ENCODE data around the gene RNU5B-1.

The RNU5B-1 gene

GRCh38 chr15:65289261-65289854 is 15.1 kb upstream of the RNU5B-1 start:
- no peak for DNase-seq

- DNase-seq = no peak
Measured at GRCh38 chr15:65290228-65290627, 14.2 kb upstream of the RNU5B-1 start.

- DNase-seq = no peak
Measured at GRCh38 chr15:65292938-65293518, 11.4 kb upstream of the RNU5B-1 start.

GRCh38 chr15:65298731-65299130 is 5.7 kb upstream of the RNU5B-1 start:
- DNase-seq = no peak

- DNase-seq = no peak
Measured at GRCh38 chr15:65300924-65301441, 3.5 kb upstream of the RNU5B-1 start.

GRCh38 chr15:65302061-65302460 is 2.4 kb upstream of the RNU5B-1 start:
- no peak for DNase-seq

- no peak for DNase-seq
Measured at GRCh38 chr15:65303687-65304380, 643 bp upstream of the RNU5B-1 start.

GRCh38 chr15:65305150-65305758 is 777 bp downstream of the RNU5B-1 start:
- no peak for DNase-seq

GRCh38 chr15:65305776-65306175 is 1.3 kb downstream of the RNU5B-1 start:
- no peak for DNase-seq

GRCh38 chr15:65306551-65306950 is 2.1 kb downstream of the RNU5B-1 start:
- DNase-seq = no peak

- no peak for DNase-seq
Measured at GRCh38 chr15:65307978-65308377, 3.5 kb downstream of the RNU5B-1 start.

- DNase-seq = no peak
Measured at GRCh38 chr15:65309882-65310418, 5.5 kb downstream of the RNU5B-1 start.

- DNase-seq = no peak
Measured at GRCh38 chr15:65310431-65311137, 6.1 kb downstream of the RNU5B-1 start.

- DNase-seq = no peak
Measured at GRCh38 chr15:65311760-65312159, 7.3 kb downstream of the RNU5B-1 start.

GRCh38 chr15:65312400-65312916 is 8.0 kb downstream of the RNU5B-1 start:
- DNase-seq = no peak

- DNase-seq = peak; percentile 43 to 67 (median 64)
Measured at GRCh38 chr15:65318870-65319356, 14.4 kb downstream of the RNU5B-1 start.

GRCh38 chr15:65323071-65323511 is 18.6 kb downstream of the RNU5B-1 start:
- DNase-seq = no peak

- no peak for DNase-seq
Measured at GRCh38 chr15:65326117-65326526, 21.6 kb downstream of the RNU5B-1 start.

GRCh38 chr15:65326818-65327217 is 22.3 kb downstream of the RNU5B-1 start:
- DNase-seq = no peak

GRCh38 chr15:65327651-65328393 is 23.3 kb downstream of the RNU5B-1 start:
- no peak for DNase-seq

Measured in T-helper 2 cell (primary cell).